HEK293T (cell line): ENCODE data around the gene MYRF.

ENCODE experiments used
- ARNT ChIP-seq: fragments of 450-650 bp; IDR thresholded peaks from 2 replicates; pipeline ENCODE4 v1.6.1; 2017; ENCODE audit warnings: mild to moderate bottlenecking
- BHLHE40 ChIP-seq: fragments of 450-650 bp; IDR thresholded peaks from 2 replicates; pipeline ENCODE4 v1.6.1; 2016; ENCODE audit warnings: mild to moderate bottlenecking, moderate library complexity, borderline replicate concordance
- ELF4 ChIP-seq: fragments of 450-650 bp; IDR thresholded peaks from 2 replicates; pipeline ENCODE4 v1.6.1; 2017; ENCODE audit warnings: antibody characterized with exemption
- FOXK2 ChIP-seq: fragments of 450-650 bp; IDR thresholded peaks from 2 replicates; pipeline ENCODE4 v1.6.1; 2016; ENCODE audit warnings: mild to moderate bottlenecking
- FOXM1 ChIP-seq: fragments of 450-650 bp; IDR thresholded peaks from 2 replicates; pipeline ENCODE4 v1.6.1; 2017; ENCODE audit warnings: mild to moderate bottlenecking, borderline replicate concordance
- HDGF ChIP-seq: fragments of 450-650 bp; IDR thresholded peaks from 2 replicates; pipeline ENCODE4 v1.6.1; 2017; ENCODE audit warnings: antibody characterized with exemption, borderline replicate concordance
- L3MBTL2 ChIP-seq: fragments of 450-650 bp; conservative IDR thresholded peaks from 2 replicates; pipeline ENCODE4 v1.6.1; 2016; ENCODE audit warnings: mild to moderate bottlenecking
- NFRKB ChIP-seq: fragments of 450-650 bp; IDR thresholded peaks from 2 replicates; pipeline ENCODE4 v1.6.1; 2016; ENCODE audit warnings: mild to moderate bottlenecking, moderate library complexity
- PKNOX1 ChIP-seq: fragments of 450-650 bp; IDR thresholded peaks from 2 replicates; pipeline ENCODE4 v1.6.1; 2016
- SP1 ChIP-seq: fragments of 450-650 bp; IDR thresholded peaks from 2 replicates; pipeline ENCODE4 v1.6.1; 2017
- SUZ12 ChIP-seq: fragments of 450-650 bp; IDR thresholded peaks from 2 replicates; pipeline ENCODE4 v1.6.1; 2016; ENCODE audit warnings: mild to moderate bottlenecking
- TARDBP ChIP-seq: fragments of 450-650 bp; IDR thresholded peaks from 2 replicates; pipeline ENCODE4 v1.6.1; 2016
- ZNF384 ChIP-seq: fragments of 450-650 bp; IDR thresholded peaks from 2 replicates; pipeline ENCODE4 v1.6.1; 2016

GRCh38 chr11:61834278-61835048, 82.0 kb downstream of the MYRF start:
- TF ChIP-seq ELF4 = no peak
- no peak for TF ChIP-seq SP1
- TF ChIP-seq BHLHE40 = no peak
- no peak for TF ChIP-seq TARDBP
- no peak for TF ChIP-seq SUZ12
- TF ChIP-seq FOXM1 = no peak
- TF ChIP-seq FOXK2 = no peak
- no peak for TF ChIP-seq HDGF
- no peak for TF ChIP-seq ARNT
- TF ChIP-seq ZNF384 = no peak
- TF ChIP-seq PKNOX1 = no peak
- TF ChIP-seq NFRKB = no peak
- TF ChIP-seq L3MBTL2 = no peak
